Neural crest cell (in vitro differentiated cells): ENCODE measurements around the gene CD2. TPM values are rescaled to one million over a fixed set of nuclear protein-coding genes. Genes with fewer than 3 reads are reported as not detected.

Experiments
- DNase-seq: peaks from one replicate; pipeline ENCODE4 v3.0.0; 2021; ENCODE audit warnings: low read depth, mixed read lengths, low spot score
- H3K27ac Mint-ChIP-seq: one replicate; pipeline ENCODE4 v1.8.0; 2021; ENCODE audit warnings: mild to moderate bottlenecking, mixed read lengths; ENCODE audit not compliant: unreplicated experiment
- H3K27me3 Mint-ChIP-seq: 2 replicates; pipeline ENCODE4 v1.8.0; 2021; ENCODE audit warnings: low read depth, mild to moderate bottlenecking, mixed read lengths
- H3K36me3 Mint-ChIP-seq: 2 replicates; pipeline ENCODE4 v1.8.0; 2021; ENCODE audit warnings: low read depth, mild to moderate bottlenecking, mixed read lengths
- H3K4me1 Mint-ChIP-seq: 2 replicates; pipeline ENCODE4 v1.8.0; 2021; ENCODE audit warnings: mixed read lengths
- H3K4me3 Mint-ChIP-seq: one replicate; pipeline ENCODE4 v1.8.0; 2021; ENCODE audit warnings: mild to moderate bottlenecking, mixed read lengths
- H3K9me3 Mint-ChIP-seq: 2 replicates; pipeline ENCODE4 v1.8.0; 2021; ENCODE audit warnings: mixed read lengths
- CTCF ChIP-seq: fragments of 200-600 bp; sonication (generic); conservative IDR thresholded peaks from 2 replicates; pipeline ENCODE4 v1.5.0; 2021; ENCODE audit warnings: antibody characterized with exemption, mild to moderate bottlenecking
- total RNA-seq: library from RNA; stranded (reverse); gene quantifications from 2 replicates; pipeline ENCODE4 v1.2.1, GENCODE V29; 2021

Gene CD2
- total RNA-seq, 1 donor from 2014 or later = not detected

- no peak overlapping the region for H3K27ac Mint-ChIP-seq
- no peaks in the 10 kb centered on the region for H3K9me3 Mint-ChIP-seq
Measured at GRCh38 chr1:116733476-116734365, 20.5 kb upstream of the CD2 start.

DNA sequence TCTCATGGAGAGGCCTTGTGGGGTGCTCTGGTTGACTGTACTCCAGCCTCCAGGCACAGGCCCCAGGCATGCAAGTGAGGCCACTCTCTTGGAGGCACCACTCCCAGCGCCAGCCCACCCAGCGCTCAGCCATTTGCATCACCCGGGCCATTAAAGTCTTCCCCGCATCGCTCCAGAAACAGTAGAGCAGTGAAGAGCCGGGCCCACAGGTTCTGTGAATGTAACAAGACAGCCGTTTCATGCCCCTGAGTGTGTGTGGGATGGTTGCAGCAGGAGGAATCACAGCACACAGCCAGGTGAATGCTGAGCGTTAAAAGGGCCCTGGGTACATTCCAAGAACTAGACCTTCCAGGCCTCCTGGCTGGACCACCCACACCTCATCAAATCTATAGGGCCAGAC lies 19.0 kb upstream of the CD2 start:
- no peak for TF ChIP-seq CTCF
- peaks cover 14% of the 10 kb centered on the region for H3K4me1 Mint-ChIP-seq
- no peak for DNase-seq
- no peaks in the 10 kb centered on the region for H3K9me3 Mint-ChIP-seq
- H3K27ac Mint-ChIP-seq = no peak overlapping the region
- no peak overlapping the region for H3K4me3 Mint-ChIP-seq
- H3K36me3 Mint-ChIP-seq = no peaks in the 10 kb centered on the region
- H3K27me3 Mint-ChIP-seq = no peaks in the 10 kb centered on the region

More at GRCh38 chr1:116733476-116734365, 20.5 kb upstream of the CD2 start:
- no peak for DNase-seq
- H3K4me3 Mint-ChIP-seq = no peak overlapping the region
- H3K36me3 Mint-ChIP-seq = no peaks in the 10 kb centered on the region
- no peaks in the 10 kb centered on the region for H3K27me3 Mint-ChIP-seq
- peaks cover 14% of the 10 kb centered on the region for H3K4me1 Mint-ChIP-seq
- TF ChIP-seq CTCF = no peak

- peak; percentile 51 for DNase-seq
- H3K27me3 Mint-ChIP-seq = peaks cover 3% of the 10 kb centered on the region
- no peaks in the 10 kb centered on the region for H3K36me3 Mint-ChIP-seq
- peak; percentile 90 for TF ChIP-seq CTCF
- H3K9me3 Mint-ChIP-seq = peaks cover 3% of the 10 kb centered on the region
- no peak overlapping the region for H3K4me3 Mint-ChIP-seq
- H3K4me1 Mint-ChIP-seq = peaks cover 14% of the 10 kb centered on the region
- no peak overlapping the region for H3K27ac Mint-ChIP-seq
Measured at GRCh38 chr1:116737020-116737854, 17.0 kb upstream of the CD2 start.

GRCh38 chr1:116737855-116738321 lies 16.3 kb upstream of the CD2 start:
- H3K9me3 Mint-ChIP-seq = peaks cover 4% of the 10 kb centered on the region
- TF ChIP-seq CTCF = no peak
- H3K36me3 Mint-ChIP-seq = peaks cover 2% of the 10 kb centered on the region
- no peak overlapping the region for H3K27ac Mint-ChIP-seq
- peaks cover 4% of the 10 kb centered on the region for H3K27me3 Mint-ChIP-seq
- DNase-seq = no peak
- H3K4me3 Mint-ChIP-seq = no peak overlapping the region
- H3K4me1 Mint-ChIP-seq = peaks cover 8% of the 10 kb centered on the region

- Mint-ChIP-seq H3K27me3 (peaks cover 6% of the 10 kb centered on the region), H3K9me3 (peaks cover 11% of the 10 kb centered on the region), H3K36me3 (peaks cover 3% of the 10 kb centered on the region), H3K4me1 (peaks cover 7% of the 10 kb centered on the region), H3K4me3 (no peak overlapping the region), H3K27ac (no peak overlapping the region)
- no peak for DNase-seq
- no peak for TF ChIP-seq CTCF
Measured at GRCh38 chr1:116738673-116739370, 15.4 kb upstream of the CD2 start.
